IPS-20b (cell line): ENCODE data around the gene CHD1L.
"Not testable (repeated sequence)": the region's sequence is repeated elsewhere in the genome, so short reads cannot be mapped to it uniquely, and the experiment has no call there.

Experiments used
- H3K27ac ChIP-seq: one replicate; pipeline ENCODE4 v1.5.1; 2013; ENCODE audit warnings: low read length
- H3K27me3 ChIP-seq: 2 replicates; pipeline ENCODE4 v1.6.1; 2013; ENCODE audit warnings: mild to moderate bottlenecking, low read length, inconsistent platforms; ENCODE audit not compliant: insufficient read depth
- H3K36me3 ChIP-seq: 2 replicates; pipeline ENCODE4 v1.6.1; 2013; ENCODE audit warnings: low read depth, mild to moderate bottlenecking, inconsistent platforms, low read length, moderate library complexity; ENCODE audit not compliant: insufficient read depth
- H3K4me1 ChIP-seq: 2 replicates; pipeline ENCODE4 v1.6.1; 2013; ENCODE audit warnings: mild to moderate bottlenecking, control low read depth, inconsistent platforms, low read length, moderate library complexity; ENCODE audit not compliant: insufficient read depth
- H3K4me3 ChIP-seq: 2 replicates; pipeline ENCODE4 v1.5.1; 2013; ENCODE audit warnings: mild to moderate bottlenecking, low read length, inconsistent platforms
- H3K9ac ChIP-seq: 2 replicates; pipeline ENCODE4 v1.6.1; 2013; ENCODE audit warnings: low read depth, mild to moderate bottlenecking, inconsistent platforms, low read length, moderate library complexity
- H3K9me3 ChIP-seq: 2 replicates; pipeline ENCODE4 v1.6.1; 2013; ENCODE audit warnings: mild to moderate bottlenecking, low read depth, low read length, inconsistent platforms; ENCODE audit not compliant: insufficient read depth

The CHD1L gene

DNA sequence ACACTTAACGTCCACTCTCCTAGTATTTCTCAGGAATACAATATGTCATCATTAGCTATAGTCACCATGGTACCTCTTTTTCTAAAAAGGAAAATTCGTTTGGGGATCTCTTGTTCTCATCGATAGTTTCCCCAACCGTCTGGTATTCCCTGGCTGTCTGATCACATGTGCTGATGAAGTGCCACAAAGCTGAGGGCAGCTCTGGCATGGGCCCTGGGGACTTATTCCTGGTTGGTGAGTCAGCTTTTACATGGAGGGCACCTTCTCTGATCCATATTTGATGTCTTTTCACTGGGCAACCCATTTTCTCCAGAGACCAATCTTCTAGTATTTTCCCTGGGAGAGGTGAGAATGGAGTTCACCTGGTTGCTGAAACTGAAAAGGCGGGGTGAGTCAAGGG, 39.5 kb downstream of the CHD1L start:
- Histone ChIP-seq H3K4me3 (no peak overlapping the region), H3K9me3 (no peaks in the 10 kb centered on the region), H3K27ac (no peak overlapping the region), H3K36me3 (peaks cover 93% of the 10 kb centered on the region), H3K4me1 (no peaks in the 10 kb centered on the region), H3K27me3 (no peaks in the 10 kb centered on the region), H3K9ac (no peak overlapping the region)

DNA sequence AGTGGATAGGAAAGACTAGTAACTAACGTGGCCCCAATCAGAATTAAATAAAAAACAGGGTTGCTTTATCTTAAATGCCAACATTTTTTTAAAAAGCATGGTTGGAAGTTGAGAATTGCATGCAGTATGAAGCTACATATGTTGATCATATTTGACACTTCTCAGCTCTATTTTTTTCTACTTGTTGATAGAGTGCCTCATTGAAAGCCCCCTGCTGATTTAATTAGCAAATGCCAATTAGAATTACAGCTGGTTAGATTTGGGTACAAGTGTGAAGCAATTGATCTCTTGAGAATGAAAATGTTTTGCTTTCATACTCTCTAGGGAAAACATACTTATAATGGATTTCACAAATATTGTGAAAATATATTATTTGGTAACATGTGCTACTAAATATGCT, 40.5 kb downstream of the CHD1L start:
- no peaks in the 10 kb centered on the region for H3K4me1 ChIP-seq
- no peaks in the 10 kb centered on the region for H3K9me3 ChIP-seq
- no peak overlapping the region for H3K27ac ChIP-seq
- peaks cover 93% of the 10 kb centered on the region for H3K36me3 ChIP-seq
- no peaks in the 10 kb centered on the region for H3K27me3 ChIP-seq
- no peak overlapping the region for H3K9ac ChIP-seq
- H3K4me3 ChIP-seq = no peak overlapping the region

DNA sequence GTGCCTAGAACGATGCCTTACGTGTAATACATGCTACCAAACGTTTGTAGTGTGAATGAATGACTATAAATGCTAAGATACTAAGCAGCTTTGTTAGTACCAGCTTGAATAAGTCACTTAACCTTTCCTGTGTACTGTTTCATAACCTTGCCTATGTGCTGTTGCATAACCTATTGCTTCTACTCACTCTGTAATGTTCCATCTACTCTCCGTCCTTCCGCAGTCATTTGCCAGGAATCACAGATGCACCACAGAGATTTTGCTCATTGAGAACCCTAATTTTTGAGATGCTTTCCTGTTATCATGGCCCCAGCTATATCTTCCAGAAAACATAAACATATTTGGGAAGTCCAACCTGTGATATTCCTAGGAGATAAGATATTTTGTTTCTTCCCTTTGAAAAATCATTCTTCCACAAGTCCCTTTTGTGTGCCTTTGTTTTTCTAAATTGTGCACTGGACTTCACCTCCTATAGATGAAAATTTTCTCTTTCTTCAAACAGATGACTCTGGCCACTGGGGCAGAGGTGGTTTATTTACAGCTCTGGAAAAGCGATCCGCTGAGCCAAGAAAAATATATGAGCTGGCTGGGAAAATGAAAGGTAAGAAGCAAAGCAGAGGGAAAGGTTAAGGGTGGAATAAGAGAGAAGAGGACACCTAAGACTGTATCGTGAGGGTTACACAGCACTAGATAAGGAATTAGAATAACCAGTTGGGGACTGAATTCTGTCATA, 44.8 kb downstream of the CHD1L start:
- Histone ChIP-seq H3K36me3 (peaks cover 97% of the 10 kb centered on the region), H3K4me1 (no peaks in the 10 kb centered on the region), H3K9ac (no peak overlapping the region), H3K9me3 (no peaks in the 10 kb centered on the region), H3K27ac (no peak overlapping the region), H3K4me3 (no peak overlapping the region), H3K27me3 (no peaks in the 10 kb centered on the region)

DNA sequence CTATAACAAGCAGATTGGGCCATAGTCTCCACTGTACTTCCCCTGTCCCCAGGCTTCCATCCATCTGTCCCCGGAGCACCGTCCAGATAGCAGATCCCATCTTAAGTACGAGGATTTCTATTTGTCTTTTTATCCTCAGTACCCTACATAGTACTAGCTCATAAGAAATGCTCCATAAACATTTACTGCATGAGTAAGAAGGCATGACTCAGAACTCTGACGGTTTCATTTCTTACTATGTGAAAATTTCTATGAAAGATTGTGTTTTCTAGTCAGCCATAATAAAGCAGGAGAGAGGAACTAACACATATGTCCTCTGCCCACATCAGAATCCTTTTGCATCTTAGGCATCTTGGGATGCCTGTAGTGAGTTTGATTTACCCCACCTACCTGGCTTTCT, 49.5 kb downstream of the CHD1L start:
- no peak overlapping the region for H3K9ac ChIP-seq
- H3K4me1 ChIP-seq = no peaks in the 10 kb centered on the region
- H3K4me3 ChIP-seq = no peak overlapping the region
- no peaks in the 10 kb centered on the region for H3K27me3 ChIP-seq
- peaks cover 12% of the 10 kb centered on the region for H3K9me3 ChIP-seq
- no peak overlapping the region for H3K27ac ChIP-seq
- H3K36me3 ChIP-seq = peaks cover 98% of the 10 kb centered on the region

DNA sequence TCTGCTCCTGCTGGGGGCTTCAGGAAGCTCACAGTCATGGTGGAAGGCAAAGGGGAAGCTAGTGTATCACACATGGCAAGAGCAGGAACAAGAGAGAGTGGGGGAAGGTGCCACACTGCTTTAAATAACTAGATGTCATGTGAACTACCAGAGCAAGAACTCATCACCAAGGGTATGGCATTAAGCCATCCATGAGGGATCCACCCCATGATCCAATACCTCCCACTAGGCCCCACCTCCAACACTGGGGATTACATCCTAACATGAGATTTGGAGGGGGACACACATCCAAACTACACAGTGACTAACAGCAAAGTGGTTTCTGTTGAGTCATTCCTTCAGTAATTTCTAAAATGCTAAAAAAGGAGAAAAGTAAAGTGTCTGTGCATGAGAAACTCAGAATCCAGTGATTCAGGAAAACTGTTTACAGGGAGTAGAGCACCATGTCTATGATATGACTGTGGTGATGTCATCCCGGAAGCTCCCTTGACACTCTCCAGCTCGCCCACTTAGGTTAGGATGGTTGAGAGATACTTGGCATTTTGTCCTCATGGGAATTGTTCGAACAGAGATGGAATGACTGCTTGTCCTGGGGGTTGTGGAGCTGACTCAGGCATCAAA, 50.3 kb downstream of the CHD1L start:
- Histone ChIP-seq H3K27me3 (no peaks in the 10 kb centered on the region), H3K36me3 (peaks cover 98% of the 10 kb centered on the region), H3K9me3 (peaks cover 17% of the 10 kb centered on the region), H3K27ac (no peak overlapping the region), H3K4me3 (no peak overlapping the region), H3K4me1 (no peaks in the 10 kb centered on the region), H3K9ac (no peak overlapping the region)

DNA sequence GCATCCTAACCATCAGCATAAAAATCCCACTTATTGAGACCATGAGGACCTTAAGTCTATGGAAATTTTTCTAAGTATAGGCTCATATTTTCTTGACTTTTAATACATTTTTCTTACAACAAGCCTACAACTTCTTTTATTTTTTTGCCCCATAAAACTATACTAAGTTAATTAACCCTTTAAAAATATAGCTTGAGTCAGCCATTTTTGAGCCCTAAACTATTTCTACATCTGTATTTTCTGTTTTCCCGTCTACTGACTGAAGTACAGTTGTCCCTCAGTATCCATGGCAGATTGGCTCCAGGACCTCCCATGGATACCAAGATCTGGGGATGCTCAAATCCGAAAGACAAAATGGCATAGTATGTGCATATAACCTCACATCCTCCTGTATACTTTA, 55.0 kb downstream of the CHD1L start:
- peaks cover 57% of the 10 kb centered on the region for H3K9me3 ChIP-seq
- no peaks in the 10 kb centered on the region for H3K4me1 ChIP-seq
- peaks cover 74% of the 10 kb centered on the region for H3K36me3 ChIP-seq
- no peak overlapping the region for H3K27ac ChIP-seq
- no peak overlapping the region for H3K4me3 ChIP-seq
- no peak overlapping the region for H3K9ac ChIP-seq
- H3K27me3 ChIP-seq = no peaks in the 10 kb centered on the region

DNA sequence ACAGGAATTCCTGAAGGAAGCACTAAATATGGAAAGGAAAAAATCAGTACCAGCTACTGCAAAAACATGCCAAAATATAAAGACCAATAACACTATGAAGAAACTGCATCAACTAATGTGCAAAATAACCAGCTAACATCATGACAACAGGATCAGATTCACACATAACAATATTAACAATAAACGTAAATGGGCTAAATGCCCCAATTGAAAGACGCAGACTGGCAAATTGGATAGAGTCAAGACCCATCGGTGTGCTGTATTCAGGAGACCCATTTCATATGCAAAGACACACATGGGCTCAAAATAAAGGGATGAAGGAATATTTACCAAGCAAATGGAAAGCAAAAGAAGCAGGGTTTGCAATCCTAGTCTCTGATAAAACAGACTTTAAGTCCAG, 63.3 kb downstream of the CHD1L start:
- not testable (repeated sequence) for H3K4me1 ChIP-seq, H3K36me3 ChIP-seq, H3K4me3 ChIP-seq, H3K9ac ChIP-seq, H3K27ac ChIP-seq, H3K27me3 ChIP-seq
- peaks cover 64% of the 10 kb centered on the region for H3K9me3 ChIP-seq

DNA sequence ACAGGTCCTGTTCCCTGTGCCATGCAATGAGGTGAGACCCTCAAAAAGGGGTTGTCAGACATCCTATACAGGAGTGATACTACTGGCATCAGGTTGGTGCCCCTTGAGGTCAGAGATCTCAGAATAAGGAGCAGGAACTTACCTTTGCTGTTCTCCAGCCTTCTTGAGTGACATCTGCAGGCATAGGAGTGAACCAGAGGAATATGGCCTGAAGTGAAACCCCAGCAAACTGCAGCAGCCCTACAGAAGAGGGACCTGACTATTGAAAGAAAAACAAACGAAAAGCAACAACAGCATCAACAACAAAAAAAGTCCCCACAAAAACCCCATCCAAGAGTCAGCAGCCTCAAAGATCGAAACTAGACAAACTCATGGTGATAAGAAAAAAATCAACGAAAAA, 74.5 kb downstream of the CHD1L start:
- Histone ChIP-seq H3K27me3 (no peaks in the 10 kb centered on the region), H3K9me3 (no peaks in the 10 kb centered on the region; the same call in 1 of the 2 replicates), H3K27ac (no peak overlapping the region), H3K9ac (no peak overlapping the region), H3K4me1 (no peaks in the 10 kb centered on the region), H3K36me3 (no peaks in the 10 kb centered on the region), H3K4me3 (no peak overlapping the region)

DNA sequence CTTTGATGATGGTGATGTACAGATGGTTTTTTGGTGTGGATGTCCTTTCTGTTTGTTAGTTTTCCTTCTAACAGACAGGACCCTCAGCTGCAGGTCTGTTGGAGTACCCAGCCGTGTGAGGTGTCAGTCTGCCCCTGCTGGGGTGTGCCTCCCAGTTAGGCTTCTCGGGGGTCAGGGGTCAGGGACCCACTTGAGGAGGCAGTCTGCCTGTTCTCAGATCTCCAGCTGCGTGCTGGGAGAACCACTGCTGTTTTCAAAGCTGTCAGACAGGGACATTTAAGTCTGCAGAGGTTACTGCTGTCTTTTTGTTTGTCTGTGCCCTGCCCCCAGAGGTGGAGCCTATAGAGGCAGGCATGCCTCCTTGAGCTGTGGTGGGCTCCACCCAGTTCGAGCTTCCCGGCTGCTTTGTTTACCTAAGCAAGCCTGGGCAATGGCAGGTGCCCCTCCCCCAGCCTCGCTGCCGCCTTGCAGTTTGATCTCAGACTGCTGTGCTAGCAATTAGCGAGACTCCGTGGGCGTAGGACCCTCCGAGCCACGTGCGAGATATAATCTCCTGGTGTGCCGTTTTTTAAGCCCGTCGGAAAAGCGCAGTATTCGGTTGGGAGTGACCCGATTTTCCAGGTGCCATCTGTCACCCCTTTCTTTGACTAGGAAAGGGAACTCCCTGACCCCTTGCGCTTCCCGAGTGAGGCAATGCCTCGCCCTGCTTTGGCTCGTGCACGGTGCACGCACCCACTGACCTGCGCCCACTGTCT, 84.6 kb downstream of the CHD1L start:
- not testable (repeated sequence) for H3K9ac ChIP-seq, H3K27ac ChIP-seq, H3K4me3 ChIP-seq, H3K27me3 ChIP-seq, H3K4me1 ChIP-seq, H3K36me3 ChIP-seq, H3K9me3 ChIP-seq

DNA sequence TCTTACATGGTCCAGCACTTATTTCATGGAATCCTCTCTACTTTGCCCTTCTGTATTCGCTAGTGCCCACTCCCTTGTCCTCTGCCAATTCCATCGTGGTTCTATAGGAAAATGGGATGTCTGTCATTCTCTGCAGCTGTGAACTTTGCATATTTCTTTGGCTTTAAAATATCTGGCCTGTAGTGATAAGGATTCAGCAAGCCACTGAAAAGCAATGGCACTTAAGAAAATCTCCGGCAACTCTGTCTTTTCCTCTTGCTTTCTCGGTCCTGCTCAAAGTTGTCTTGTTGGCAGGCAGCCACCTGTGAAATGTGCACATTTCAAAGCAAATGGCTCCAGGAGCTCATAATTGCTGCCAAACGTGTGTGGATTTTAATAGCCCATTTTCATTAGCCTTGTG, 91.8 kb downstream of the CHD1L start:
- Histone ChIP-seq H3K9ac (no peak overlapping the region), H3K4me3 (no peak overlapping the region), H3K4me1 (peaks cover 25% of the 10 kb centered on the region), H3K9me3 (no peaks in the 10 kb centered on the region), H3K27me3 (no peaks in the 10 kb centered on the region), H3K27ac (no peak overlapping the region), H3K36me3 (no peaks in the 10 kb centered on the region)

DNA sequence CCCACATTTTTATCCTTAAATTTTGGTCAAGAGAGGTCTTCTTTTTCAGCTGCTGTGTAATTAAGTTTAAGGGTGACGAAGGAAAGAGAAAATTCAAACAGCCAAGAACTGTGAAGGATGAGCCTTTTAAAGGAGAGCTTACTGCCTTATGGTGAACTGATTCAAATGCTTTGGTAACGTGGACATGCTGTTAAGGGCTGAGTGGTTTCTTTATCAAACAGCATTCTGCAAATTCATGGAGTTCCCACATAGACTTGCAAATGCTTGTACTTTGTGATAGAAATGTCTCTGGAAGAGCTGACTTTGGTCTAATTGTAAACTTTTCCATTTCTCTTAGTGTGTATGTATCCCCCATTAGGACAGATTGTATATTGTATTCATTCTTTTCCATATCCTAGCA, 93.8 kb downstream of the CHD1L start:
- Histone ChIP-seq H3K27ac (no peak overlapping the region), H3K9me3 (no peaks in the 10 kb centered on the region), H3K27me3 (no peaks in the 10 kb centered on the region), H3K9ac (no peak overlapping the region; the same call in 1 of the 2 replicates), H3K36me3 (no peaks in the 10 kb centered on the region), H3K4me1 (peaks cover 23% of the 10 kb centered on the region), H3K4me3 (peak overlapping the region; percentile 49; the same call in 1 of the 2 replicates)
